ENCODE results near the gene OR13C5. TPM values are rescaled to one million over a fixed set of nuclear protein-coding genes. Genes with fewer than 3 reads are reported as not detected.
A peak's percentile ranks its signal among the peaks of the same experiment; 100 is the strongest.

The OR13C5 gene
- total RNA-seq, 6 donors from 2014 or later, result not detected

GRCh38 chr9:104589626-104590025 lies 9.6 kb downstream of the OR13C5 start:
- Histone ChIP-seq H3K36me3 (no peaks in the 10 kb centered on the region), H3K27me3 (no peaks in the 10 kb centered on the region), H3K27ac (no peak overlapping the region), H3K4me1 (no peaks in the 10 kb centered on the region), H3K9me3 (no peaks in the 10 kb centered on the region), H3K4me3 (no peak overlapping the region)
- WGBS, 2 donors, result 0 to 96% methylated on average over 1 of the region's 1 CpG
- TF ChIP-seq EP300 (IDR thresholded peaks at IDR 0.05) (no peak), POLR2A (IDR thresholded peaks at IDR 0.05) (no peak), CTCF (IDR thresholded peaks at IDR 0.05) (no peak), POLR2AphosphoS5 (IDR thresholded peaks at IDR 0.05) (no peak)
- no peak for DNase-seq
- ATAC-seq (ENCODE audit: low FRiP score in 2 of 2), result no peak

- DNase-seq (no peak), ATAC-seq (ENCODE audit: low FRiP score in 2 of 2) (peak in 1 of 2 donors; percentile 73)
- H3K4me3 ChIP-seq, result no peak overlapping the region
- TF ChIP-seq EP300 (IDR thresholded peaks at IDR 0.05) (no peak), POLR2AphosphoS5 (IDR thresholded peaks at IDR 0.05) (no peak), CTCF (IDR thresholded peaks at IDR 0.05) (no peak), POLR2A (IDR thresholded peaks at IDR 0.05) (no peak)
- no peaks in the 10 kb centered on the region for H3K36me3 ChIP-seq
- H3K27ac ChIP-seq, result no peak overlapping the region
- WGBS, 2 donors, result 0 to 73% methylated on average over 1 of the region's 1 CpG
- no peaks in the 10 kb centered on the region for H3K27me3 ChIP-seq
- no peaks in the 10 kb centered on the region for H3K4me1 ChIP-seq
- no peaks in the 10 kb centered on the region for H3K9me3 ChIP-seq
Measured at GRCh38 chr9:104586496-104587180, 12.6 kb downstream of the OR13C5 start.

- 91 to 96% methylated on average over 1 of the region's 1 CpG for WGBS, 2 donors
- TF ChIP-seq CTCF (IDR thresholded peaks at IDR 0.05) (no peak), EP300 (IDR thresholded peaks at IDR 0.05) (no peak), POLR2A (IDR thresholded peaks at IDR 0.05) (no peak), POLR2AphosphoS5 (IDR thresholded peaks at IDR 0.05) (no peak)
- H3K36me3 ChIP-seq, result no peaks in the 10 kb centered on the region
- H3K27me3 ChIP-seq, result no peaks in the 10 kb centered on the region
- no peaks in the 10 kb centered on the region for H3K9me3 ChIP-seq
- no peaks in the 10 kb centered on the region for H3K4me1 ChIP-seq
- no peak overlapping the region for H3K27ac ChIP-seq
- DNase-seq, result no peak
- ATAC-seq (ENCODE audit: low FRiP score in 2 of 2), result no peak
- no peak overlapping the region for H3K4me3 ChIP-seq
Measured at GRCh38 chr9:104580562-104580961, 18.7 kb downstream of the OR13C5 start.

- ATAC-seq (ENCODE audit: low FRiP score in 2 of 2) (no peak), DNase-seq (no peak)
- no peaks in the 10 kb centered on the region for H3K27me3 ChIP-seq
- H3K4me3 ChIP-seq, result no peak overlapping the region
- WGBS, 2 donors, result 81 to 88% methylated on average over 5 of the region's 5 CpGs
- H3K9me3 ChIP-seq, result peaks cover 0 to 6% (median 2%) of the 10 kb centered on the region in 4 donors
- H3K4me1 ChIP-seq, result no peaks in the 10 kb centered on the region
- TF ChIP-seq POLR2AphosphoS5 (IDR thresholded peaks at IDR 0.05) (no peak), EP300 (IDR thresholded peaks at IDR 0.05) (no peak), POLR2A (IDR thresholded peaks at IDR 0.05) (no peak), CTCF (IDR thresholded peaks at IDR 0.05) (no peak)
- H3K27ac ChIP-seq, result no peak overlapping the region
- H3K36me3 ChIP-seq, result no peaks in the 10 kb centered on the region
Measured at GRCh38 chr9:104577263-104577662, 21.9 kb downstream of the OR13C5 start.

- H3K9me3 ChIP-seq, result peaks cover 0 to 7% (median 2%) of the 10 kb centered on the region in 4 donors
- no peak overlapping the region for H3K27ac ChIP-seq
- no peaks in the 10 kb centered on the region for H3K27me3 ChIP-seq
- H3K4me3 ChIP-seq, result no peak overlapping the region
- no peak for ATAC-seq (ENCODE audit: low FRiP score in 2 of 2)
- WGBS, 2 donors, result 75 to 79% methylated on average over 2 of the region's 2 CpGs
- no peak for DNase-seq
- TF ChIP-seq POLR2AphosphoS5 (IDR thresholded peaks at IDR 0.05), result no peak
- TF ChIP-seq CTCF (IDR thresholded peaks at IDR 0.05), result no peak
- no peak for TF ChIP-seq EP300 (IDR thresholded peaks at IDR 0.05)
- no peak for TF ChIP-seq POLR2A (IDR thresholded peaks at IDR 0.05)
- H3K36me3 ChIP-seq, result no peaks in the 10 kb centered on the region
- no peaks in the 10 kb centered on the region for H3K4me1 ChIP-seq
Measured at GRCh38 chr9:104575456-104575855, 23.8 kb downstream of the OR13C5 start.

Measured in upper lobe of left lung (tissue), 6 donors.